ENCODE data around the gene KLHL14. TPM values are rescaled to one million over a fixed set of nuclear protein-coding genes. Genes with fewer than 3 reads are reported as not detected.

The KLHL14 gene
- total RNA-seq, 1 experiment from 2014 or later: 0.07 TPM

DNA sequence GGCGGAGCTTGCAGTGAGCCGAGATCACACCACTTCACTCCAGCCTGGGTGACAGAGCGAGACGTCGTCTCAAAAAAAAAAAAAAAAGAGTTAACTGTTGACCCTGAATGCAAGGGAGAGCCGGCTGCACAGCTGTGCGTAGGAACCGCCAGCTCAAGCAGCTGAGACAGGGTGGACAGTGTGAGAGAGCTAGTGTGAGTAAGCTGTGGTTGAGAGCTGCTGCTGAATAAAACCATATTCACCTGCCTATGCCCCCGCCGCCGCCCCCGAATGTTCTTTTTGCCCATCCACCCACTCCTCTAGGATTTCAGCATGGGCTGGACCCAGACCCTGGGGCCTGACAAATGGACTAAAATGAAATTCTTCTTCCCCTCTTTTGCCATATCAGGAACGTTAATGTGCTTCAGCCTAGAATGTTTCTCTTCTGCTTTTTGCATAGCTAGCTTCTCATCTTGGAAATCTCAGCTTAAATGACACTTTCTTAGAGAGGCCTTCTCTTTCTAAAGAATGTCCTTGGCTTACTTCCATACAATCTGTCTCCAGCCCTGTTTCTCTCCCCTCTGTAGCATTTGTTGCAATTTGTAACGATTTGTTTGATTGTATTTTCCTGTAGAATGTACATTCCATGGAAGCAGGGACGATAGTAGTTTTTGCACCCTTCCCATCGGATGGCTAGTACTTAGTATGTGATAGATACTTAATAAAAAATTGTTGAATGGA, 142.7 kb downstream of the KLHL14 start:
- DNase-seq: no peak
- H3K36me3 Mint-ChIP-seq (ENCODE audit: insufficient read depth, unreplicated experiment): no peaks in the 10 kb centered on the region
- no peak overlapping the region for H3K27ac Mint-ChIP-seq (ENCODE audit: unreplicated experiment)
- no peaks in the 10 kb centered on the region for H3K4me1 Mint-ChIP-seq (ENCODE audit: low read depth, unreplicated experiment)
- peaks cover 21% of the 10 kb centered on the region for H3K27me3 Mint-ChIP-seq (ENCODE audit: unreplicated experiment)
- H3K4me3 Mint-ChIP-seq (ENCODE audit: low read depth, unreplicated experiment): no peak overlapping the region
- CTCF ChIA-PET: no interaction called here
- intact Hi-C loops (cut with micrococcal nuclease; ENCODE audit: unreplicated experiment): no loop called here
- TF ChIP-seq CTCF (IDR thresholded peaks at IDR 0.05; ENCODE audit: unreplicated experiment): no peak
- peaks cover 2% of the 10 kb centered on the region for H3K9me3 Mint-ChIP-seq (ENCODE audit: low read depth, unreplicated experiment)
- BruUV-seq (replicated peaks): no TSS peak

GRCh38 chr18:32629292-32629691, 143.5 kb downstream of the KLHL14 start:
- Mint-ChIP-seq H3K27me3 (ENCODE audit: unreplicated experiment) (peaks cover 16% of the 10 kb centered on the region), H3K4me1 (ENCODE audit: low read depth, unreplicated experiment) (no peaks in the 10 kb centered on the region), H3K27ac (ENCODE audit: unreplicated experiment) (no peak overlapping the region), H3K36me3 (ENCODE audit: insufficient read depth, unreplicated experiment) (no peaks in the 10 kb centered on the region), H3K9me3 (ENCODE audit: low read depth, unreplicated experiment) (peaks cover 2% of the 10 kb centered on the region), H3K4me3 (ENCODE audit: low read depth, unreplicated experiment) (no peak overlapping the region)
- DNase-seq: no peak
- no peak for TF ChIP-seq CTCF (IDR thresholded peaks at IDR 0.05; ENCODE audit: unreplicated experiment)
- CTCF ChIA-PET: no interaction called here
- intact Hi-C loops (cut with micrococcal nuclease; ENCODE audit: unreplicated experiment): no loop called here
- BruUV-seq (replicated peaks): no TSS peak

DNA sequence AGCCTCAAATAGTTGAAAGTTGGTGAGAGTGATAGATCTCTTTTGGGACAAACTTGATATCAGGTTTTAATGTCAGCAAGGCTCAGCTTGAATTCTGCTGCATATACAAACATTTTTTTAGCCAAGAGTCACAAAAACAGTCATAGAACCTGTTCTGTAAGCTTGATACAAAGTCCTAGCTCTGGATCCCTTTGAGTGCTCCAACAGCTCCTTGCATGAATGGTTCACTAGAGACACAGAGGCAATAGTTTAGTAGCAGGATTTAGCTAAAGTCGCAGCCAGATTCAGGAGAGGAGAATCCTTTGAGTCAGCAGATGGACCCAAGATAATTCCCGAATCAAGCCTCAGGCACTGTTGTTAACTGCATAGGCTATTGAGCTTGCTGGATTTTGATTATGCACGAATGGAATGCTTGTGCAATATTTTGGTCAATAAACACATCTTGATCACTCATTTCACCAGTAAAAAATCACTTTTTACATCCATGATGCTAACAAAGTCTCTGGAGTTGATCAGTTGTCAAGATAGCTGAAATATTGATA, 148.6 kb downstream of the KLHL14 start:
- H3K27me3 Mint-ChIP-seq (ENCODE audit: unreplicated experiment): peaks cover 9% of the 10 kb centered on the region
- no peak for DNase-seq
- no peaks in the 10 kb centered on the region for H3K4me1 Mint-ChIP-seq (ENCODE audit: low read depth, unreplicated experiment)
- intact Hi-C loops (cut with micrococcal nuclease; ENCODE audit: unreplicated experiment): no loop called here
- no peaks in the 10 kb centered on the region for H3K9me3 Mint-ChIP-seq (ENCODE audit: low read depth, unreplicated experiment)
- H3K36me3 Mint-ChIP-seq (ENCODE audit: insufficient read depth, unreplicated experiment): no peaks in the 10 kb centered on the region
- no peak overlapping the region for H3K27ac Mint-ChIP-seq (ENCODE audit: unreplicated experiment)
- no peak for TF ChIP-seq CTCF (IDR thresholded peaks at IDR 0.05; ENCODE audit: unreplicated experiment)
- CTCF ChIA-PET: interaction anchor here (0.6 kb wide), 1 partner anchor 12 kb away, joined by 3 read pairs; no protein-coding TSS in a partner anchor
- BruUV-seq (replicated peaks): no TSS peak
- no peak overlapping the region for H3K4me3 Mint-ChIP-seq (ENCODE audit: low read depth, unreplicated experiment)

DNA sequence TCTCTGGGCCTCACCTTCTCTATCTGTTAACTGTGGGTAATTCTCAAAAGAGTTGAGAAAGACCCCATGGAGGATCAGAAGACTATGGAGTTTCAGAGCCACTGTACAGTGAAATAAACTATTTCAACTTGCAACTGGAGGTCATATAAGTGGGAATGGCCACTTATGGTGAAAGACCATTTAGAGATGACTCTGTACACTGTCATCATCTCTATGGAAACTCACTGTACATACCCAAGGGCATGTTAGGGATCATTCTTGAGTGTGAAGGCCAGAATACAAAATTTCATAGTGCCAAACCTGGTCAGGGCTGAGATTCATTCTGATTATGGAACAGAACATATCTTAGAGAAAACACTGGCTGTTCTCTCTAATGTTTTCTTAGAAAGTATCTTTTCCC, 149.3 kb downstream of the KLHL14 start:
- H3K4me3 Mint-ChIP-seq (ENCODE audit: low read depth, unreplicated experiment): no peak overlapping the region
- no peaks in the 10 kb centered on the region for H3K4me1 Mint-ChIP-seq (ENCODE audit: low read depth, unreplicated experiment)
- DNase-seq: no peak

More for the DNA sequence above, 149.3 kb downstream of the KLHL14 start:
- Mint-ChIP-seq H3K9me3 (ENCODE audit: low read depth, unreplicated experiment) (no peaks in the 10 kb centered on the region), H3K36me3 (ENCODE audit: insufficient read depth, unreplicated experiment) (no peaks in the 10 kb centered on the region), H3K27ac (ENCODE audit: unreplicated experiment) (no peak overlapping the region), H3K27me3 (ENCODE audit: unreplicated experiment) (peaks cover 9% of the 10 kb centered on the region)
- no TSS peak for BruUV-seq (replicated peaks)
- intact Hi-C loops (cut with micrococcal nuclease; ENCODE audit: unreplicated experiment): no loop called here
- no peak for TF ChIP-seq CTCF (IDR thresholded peaks at IDR 0.05; ENCODE audit: unreplicated experiment)
- CTCF ChIA-PET: no interaction called here
